Activated naive CD8-positive, alpha-beta T cell treated with anti-CD3 and anti-CD28 coated beads for 36 hours (primary cell): ENCODE measurements around the gene KCTD13. TPM values are rescaled to one million over a fixed set of nuclear protein-coding genes. Genes with fewer than 3 reads are reported as not detected.
A peak's percentile ranks its signal among the peaks of the same experiment; 100 is the strongest.

Experiments
- DNase-seq: peaks from one replicate; pipeline ENCODE4 v3.0.0; 2021
- H3K27ac Mint-ChIP-seq: one replicate; pipeline ENCODE4 v1.8.0; 2022; ENCODE audit warnings: mild to moderate bottlenecking, moderate library complexity, mixed read lengths
- H3K27me3 Mint-ChIP-seq: one replicate; pipeline ENCODE4 v1.8.0; 2022; ENCODE audit warnings: mild to moderate bottlenecking, mixed read lengths
- H3K36me3 Mint-ChIP-seq: one replicate; pipeline ENCODE4 v1.8.0; 2021; ENCODE audit warnings: mild to moderate bottlenecking, mixed read lengths
- H3K4me1 Mint-ChIP-seq: one replicate; pipeline ENCODE4 v1.8.0; 2021; ENCODE audit warnings: mixed read lengths
- H3K4me3 Mint-ChIP-seq: one replicate; pipeline ENCODE4 v1.8.0; 2022; ENCODE audit warnings: mild to moderate bottlenecking, moderate library complexity, mixed read lengths
- H3K9me3 Mint-ChIP-seq: one replicate; pipeline ENCODE4 v1.8.0; 2022; ENCODE audit warnings: mixed read lengths
- total RNA-seq, 2 experiments: library from RNA; stranded (reverse); gene quantifications; one replicate each; pipeline ENCODE4 v1.2.3, GENCODE V29; 2021

The KCTD13 gene, protein sequence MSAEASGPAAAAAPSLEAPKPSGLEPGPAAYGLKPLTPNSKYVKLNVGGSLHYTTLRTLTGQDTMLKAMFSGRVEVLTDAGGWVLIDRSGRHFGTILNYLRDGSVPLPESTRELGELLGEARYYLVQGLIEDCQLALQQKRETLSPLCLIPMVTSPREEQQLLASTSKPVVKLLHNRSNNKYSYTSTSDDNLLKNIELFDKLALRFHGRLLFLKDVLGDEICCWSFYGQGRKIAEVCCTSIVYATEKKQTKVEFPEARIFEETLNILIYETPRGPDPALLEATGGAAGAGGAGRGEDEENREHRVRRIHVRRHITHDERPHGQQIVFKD
- 10 to 100 TPM; 27.2 to 30.3 TPM for total RNA-seq

DNA sequence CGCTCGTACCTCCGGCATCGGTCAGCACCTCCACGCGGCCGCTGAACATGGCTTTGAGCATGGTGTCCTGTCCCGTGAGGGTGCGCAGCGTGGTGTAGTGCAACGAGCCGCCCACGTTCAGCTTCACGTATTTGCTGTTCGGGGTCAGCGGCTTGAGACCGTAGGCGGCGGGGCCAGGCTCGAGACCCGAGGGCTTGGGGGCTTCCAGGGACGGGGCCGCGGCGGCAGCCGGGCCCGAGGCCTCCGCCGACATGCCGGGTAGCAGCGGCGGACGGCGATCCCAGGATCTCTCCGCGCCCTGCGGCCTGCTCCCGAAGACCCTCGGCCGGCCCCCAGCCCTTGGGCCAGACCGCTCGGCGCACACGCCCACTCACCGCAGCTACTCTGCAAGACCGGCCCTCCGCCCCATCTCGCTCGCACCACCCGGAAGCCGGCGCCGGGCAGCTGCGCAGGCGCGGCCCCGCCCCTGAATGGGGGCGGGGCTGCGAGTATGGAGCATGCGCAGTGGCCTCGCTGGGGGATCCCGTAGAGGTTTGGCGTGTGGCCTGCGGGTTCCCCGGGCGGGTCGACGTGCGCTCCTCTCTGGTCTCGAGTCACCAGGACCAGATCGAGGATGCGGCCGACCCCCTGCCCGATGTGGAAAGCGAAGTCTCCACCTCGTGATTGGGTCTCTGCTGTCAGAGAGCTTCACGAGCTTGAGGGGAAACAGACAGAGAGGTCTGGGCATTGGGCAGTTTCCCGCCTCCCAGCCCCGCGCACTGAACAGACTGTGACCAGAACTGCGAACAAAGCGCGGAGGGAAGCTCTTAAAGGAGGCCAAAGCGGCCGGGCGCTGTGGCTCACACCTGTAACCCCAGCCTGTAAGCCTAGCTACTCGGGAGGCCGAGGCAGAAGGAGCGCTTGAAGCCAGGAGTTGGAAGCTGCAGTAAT, at the start of gene KCTD13:
Gene KCTD13, minus strand, starts transcription at position 446 of the 930 bp plus-strand sequence. Its CDS starts 193 bp downstream, at position 253.
- no peaks in the 10 kb centered on the region for H3K27me3 Mint-ChIP-seq
- H3K36me3 Mint-ChIP-seq = peaks cover 14% of the 10 kb centered on the region
- peak within 1 kb of the TSS; percentile 96 for H3K27ac Mint-ChIP-seq

DNA sequence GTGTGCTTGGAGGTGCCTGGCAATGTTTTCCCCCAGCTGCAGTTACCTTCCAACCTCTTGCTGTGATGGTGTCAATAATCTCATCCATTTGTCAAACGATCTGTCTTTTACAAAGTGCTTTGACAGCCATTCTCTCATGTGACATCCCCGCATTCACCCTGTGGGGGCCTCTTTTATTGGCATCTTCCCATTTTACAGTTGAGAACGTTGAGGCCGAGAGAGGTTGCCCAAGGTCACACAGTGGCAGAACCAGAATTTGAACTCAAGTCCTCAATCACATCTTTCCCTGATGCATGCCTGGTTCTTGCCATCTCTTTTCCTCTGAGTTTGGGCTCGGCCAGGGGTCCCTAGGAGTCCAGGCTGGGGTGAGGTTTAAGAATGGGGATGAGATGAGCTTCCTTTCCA, 49.1 kb upstream of the KCTD13 start:
- H3K9me3 Mint-ChIP-seq = peaks cover 7% of the 10 kb centered on the region
- H3K4me3 Mint-ChIP-seq = peak overlapping the region; percentile 98
- peaks cover 26% of the 10 kb centered on the region for H3K36me3 Mint-ChIP-seq
- DNase-seq = no peak
- no peaks in the 10 kb centered on the region for H3K27me3 Mint-ChIP-seq
- peaks cover 33% of the 10 kb centered on the region for H3K4me1 Mint-ChIP-seq
- peak overlapping the region; percentile 95 for H3K27ac Mint-ChIP-seq

More for the DNA sequence above, at the start of gene KCTD13:
- no peaks in the 10 kb centered on the region for H3K9me3 Mint-ChIP-seq
- DNase-seq = peak; percentile 94
- H3K4me3 Mint-ChIP-seq = peak within 1 kb of the TSS; percentile 93
- H3K4me1 Mint-ChIP-seq = peaks cover 35% of the 10 kb centered on the region

DNA sequence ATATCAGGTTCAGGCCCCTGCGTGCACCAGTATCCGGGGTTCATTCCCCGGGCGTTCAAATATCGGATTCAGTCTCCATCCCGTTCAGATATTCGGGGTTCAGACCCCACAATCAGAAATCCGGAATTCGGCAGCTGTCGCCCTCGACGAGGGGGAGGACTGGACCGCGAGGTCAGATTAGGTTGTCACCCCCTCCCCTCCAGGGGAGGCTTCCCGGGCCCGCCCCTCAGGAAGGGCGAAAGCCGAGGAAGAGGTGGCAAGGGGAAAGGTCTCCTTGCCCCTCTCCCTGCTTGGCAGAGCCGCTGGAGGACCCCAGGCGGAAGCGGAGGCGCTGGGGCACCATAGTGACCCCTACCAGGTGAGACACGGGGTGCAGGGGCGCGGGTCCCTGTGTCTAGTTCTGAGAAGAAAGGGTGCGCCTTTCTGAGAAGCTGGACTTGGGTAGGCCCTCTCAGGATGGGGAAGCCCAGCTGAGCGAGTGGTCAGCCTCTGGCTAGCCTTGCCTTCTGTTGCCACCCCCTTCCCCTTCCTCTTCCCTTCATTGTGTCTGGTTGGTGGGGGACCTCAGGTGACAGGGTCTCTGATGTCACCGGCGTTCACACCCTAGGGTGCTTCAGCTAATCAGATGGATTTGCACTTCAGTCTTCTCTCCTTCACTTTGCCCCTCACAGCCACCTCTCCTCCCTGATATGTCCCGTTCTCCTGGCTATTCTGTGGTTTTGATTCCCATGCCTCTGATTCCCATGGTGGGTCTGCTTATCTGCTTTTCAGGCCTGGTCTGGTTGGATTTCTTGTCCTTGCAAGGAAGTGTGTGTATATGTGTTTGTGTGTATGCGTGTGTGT, 48.5 kb upstream of the KCTD13 start:
- peaks cover 29% of the 10 kb centered on the region for H3K36me3 Mint-ChIP-seq
- peaks cover 7% of the 10 kb centered on the region for H3K9me3 Mint-ChIP-seq
- H3K27me3 Mint-ChIP-seq = no peaks in the 10 kb centered on the region
- peak overlapping the region; percentile 98 for H3K4me3 Mint-ChIP-seq
- H3K27ac Mint-ChIP-seq = peak overlapping the region; percentile 95
- DNase-seq = peak; percentile 25
- peaks cover 33% of the 10 kb centered on the region for H3K4me1 Mint-ChIP-seq

DNA sequence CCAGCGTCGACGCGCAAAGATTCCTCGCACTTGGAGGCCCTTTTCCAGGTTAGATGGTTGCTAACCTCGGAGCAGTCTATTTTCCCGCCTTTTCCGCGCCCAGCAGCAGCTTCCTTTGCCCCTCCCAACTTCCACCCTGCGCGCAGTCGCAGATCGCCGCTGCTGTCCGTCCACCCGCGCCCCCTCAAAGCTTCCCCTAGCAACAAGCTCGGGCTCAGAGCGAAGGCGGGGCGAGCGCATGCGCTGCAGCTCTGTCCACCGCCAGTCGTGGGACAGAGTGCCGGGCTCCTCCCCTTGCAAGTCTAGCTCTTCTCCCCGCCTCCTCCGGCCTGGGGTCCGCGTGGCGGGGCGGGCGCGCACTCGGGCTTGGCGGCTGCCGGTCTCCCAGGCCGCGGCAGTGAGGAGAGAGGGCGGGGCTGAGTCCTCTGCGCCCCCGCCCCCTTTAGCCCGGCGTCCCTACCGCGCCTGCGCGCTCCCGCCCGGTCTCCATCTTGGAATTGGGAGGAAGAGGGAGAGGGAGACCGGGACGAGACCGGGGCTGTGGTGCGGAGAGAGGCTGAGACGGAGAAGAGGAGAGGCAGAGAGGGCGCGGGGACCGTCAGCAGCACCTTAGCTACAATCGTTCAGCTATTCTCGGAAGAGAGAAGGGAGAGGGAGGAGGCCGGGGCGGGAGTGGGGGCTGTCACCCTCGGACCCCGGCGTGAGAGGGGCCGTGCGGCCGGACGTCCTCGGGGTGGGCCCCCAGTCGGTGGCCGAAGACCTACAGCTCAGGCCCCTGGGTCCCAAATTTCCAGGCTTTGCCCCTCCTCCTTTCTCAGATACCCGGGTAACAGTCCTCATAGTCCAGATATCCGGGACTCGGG, 47.6 kb upstream of the KCTD13 start, which contains the start of gene TAOK2:
Gene TAOK2, plus strand, starts transcription at position 485 of the 863 bp plus-strand sequence. CDS start 3,905 bp downstream, outside the sequence.
- H3K27me3 Mint-ChIP-seq = no peaks in the 10 kb centered on the region
- peak within 1 kb of the TSS; percentile 98 for H3K4me3 Mint-ChIP-seq
- peaks cover 7% of the 10 kb centered on the region for H3K9me3 Mint-ChIP-seq
- peak within 1 kb of the TSS; percentile 95 for H3K27ac Mint-ChIP-seq
- H3K36me3 Mint-ChIP-seq = peaks cover 31% of the 10 kb centered on the region
- peak; percentile 100 for DNase-seq
- peaks cover 33% of the 10 kb centered on the region for H3K4me1 Mint-ChIP-seq

DNA sequence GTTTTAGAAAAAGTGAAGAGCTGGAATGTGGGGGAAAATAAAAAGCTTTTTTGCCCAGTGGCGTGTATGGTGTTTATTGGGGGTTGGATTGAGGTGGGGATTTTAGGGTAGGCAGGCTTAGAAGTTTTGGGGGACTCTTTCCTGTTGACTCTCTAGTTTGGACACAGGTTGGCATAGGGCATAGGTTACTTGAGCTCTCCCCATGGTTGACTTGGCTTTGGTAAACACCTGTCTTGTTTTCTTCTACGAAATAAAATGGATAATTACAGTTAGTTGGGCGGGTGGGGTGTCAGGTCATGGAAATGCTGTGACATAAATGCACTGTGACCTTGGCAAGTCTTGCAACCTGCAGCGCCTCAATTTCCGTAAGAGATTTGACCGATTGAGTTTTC, 47.0 kb upstream of the KCTD13 start:
- peaks cover 33% of the 10 kb centered on the region for H3K36me3 Mint-ChIP-seq
- peaks cover 33% of the 10 kb centered on the region for H3K4me1 Mint-ChIP-seq
- H3K27me3 Mint-ChIP-seq = no peaks in the 10 kb centered on the region
- peak overlapping the region; percentile 70 for H3K27ac Mint-ChIP-seq
- peaks cover 7% of the 10 kb centered on the region for H3K9me3 Mint-ChIP-seq
- no peak for DNase-seq
- peak overlapping the region; percentile 98 for H3K4me3 Mint-ChIP-seq

DNA sequence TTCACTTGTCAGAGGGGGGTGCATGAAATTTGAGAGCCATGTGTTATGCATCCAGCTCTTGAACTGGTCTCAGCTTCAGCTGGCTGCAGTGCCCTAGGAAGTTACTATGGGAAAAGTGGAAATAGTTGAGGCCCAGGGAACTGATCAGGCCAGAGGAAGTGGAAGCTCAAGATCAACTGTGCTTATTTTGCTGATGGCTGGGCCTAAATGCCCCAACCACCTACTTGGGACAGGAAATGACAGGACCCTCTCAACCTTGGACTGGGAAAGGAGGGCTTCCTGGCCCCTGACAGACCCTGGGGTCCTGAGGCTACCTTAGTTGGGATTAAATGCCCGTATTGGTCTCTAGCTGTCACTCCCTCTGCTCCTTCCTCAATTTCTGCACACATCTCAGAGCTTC, 46.5 kb upstream of the KCTD13 start:
- no peak overlapping the region for H3K4me3 Mint-ChIP-seq
- no peaks in the 10 kb centered on the region for H3K27me3 Mint-ChIP-seq
- DNase-seq = no peak
- H3K27ac Mint-ChIP-seq = peak overlapping the region; percentile 70
- H3K9me3 Mint-ChIP-seq = peaks cover 7% of the 10 kb centered on the region
- H3K36me3 Mint-ChIP-seq = peaks cover 33% of the 10 kb centered on the region
- peaks cover 33% of the 10 kb centered on the region for H3K4me1 Mint-ChIP-seq

DNA sequence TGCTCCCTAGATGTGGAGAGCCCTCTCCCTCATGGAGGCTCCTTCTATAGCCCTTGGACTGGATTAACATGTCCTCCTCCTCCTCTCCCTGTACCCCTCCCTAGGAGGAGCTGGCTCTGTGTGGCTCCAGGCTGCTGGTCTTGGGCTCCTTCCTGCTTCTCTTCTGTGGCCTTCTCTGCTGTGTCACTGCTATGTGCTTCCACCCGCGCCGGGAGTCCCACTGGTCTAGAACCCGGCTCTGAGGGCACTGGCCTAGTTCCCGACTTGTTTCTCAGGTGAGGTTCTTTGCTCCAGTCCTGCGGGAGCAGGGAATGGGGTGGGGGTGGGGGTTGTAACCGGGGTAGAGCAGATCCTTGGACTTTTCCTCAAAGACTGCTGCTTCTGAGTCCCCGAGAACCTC, 45.3 kb upstream of the KCTD13 start:
- Mint-ChIP-seq H3K27ac (no peak overlapping the region), H3K9me3 (peaks cover 7% of the 10 kb centered on the region), H3K36me3 (peaks cover 33% of the 10 kb centered on the region), H3K4me3 (no peak overlapping the region), H3K4me1 (peaks cover 24% of the 10 kb centered on the region), H3K27me3 (no peaks in the 10 kb centered on the region)
- DNase-seq = no peak

DNA sequence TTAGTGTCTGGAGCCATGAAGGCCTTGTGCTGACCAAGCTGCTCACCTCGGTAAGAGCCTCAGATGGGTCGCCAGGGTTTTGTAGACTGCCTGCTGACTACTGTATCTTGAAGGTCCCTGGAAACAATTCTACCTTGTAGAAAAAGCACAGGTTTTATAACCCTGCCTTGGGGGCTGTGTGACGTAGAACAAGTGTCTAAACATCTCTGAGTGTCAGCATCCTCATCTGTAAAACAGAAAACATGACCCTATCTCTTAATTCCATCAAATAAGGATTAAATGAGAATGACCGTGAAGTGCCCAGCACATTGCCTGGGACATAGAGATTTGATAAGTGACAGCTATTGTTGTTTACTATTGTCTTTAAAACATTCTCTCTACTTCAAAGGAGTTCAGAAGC, 42.2 kb upstream of the KCTD13 start:
- Mint-ChIP-seq H3K27ac (no peak overlapping the region), H3K36me3 (peaks cover 24% of the 10 kb centered on the region), H3K4me1 (peaks cover 8% of the 10 kb centered on the region), H3K27me3 (no peaks in the 10 kb centered on the region), H3K4me3 (no peak overlapping the region), H3K9me3 (peaks cover 5% of the 10 kb centered on the region)
- DNase-seq = no peak

DNA sequence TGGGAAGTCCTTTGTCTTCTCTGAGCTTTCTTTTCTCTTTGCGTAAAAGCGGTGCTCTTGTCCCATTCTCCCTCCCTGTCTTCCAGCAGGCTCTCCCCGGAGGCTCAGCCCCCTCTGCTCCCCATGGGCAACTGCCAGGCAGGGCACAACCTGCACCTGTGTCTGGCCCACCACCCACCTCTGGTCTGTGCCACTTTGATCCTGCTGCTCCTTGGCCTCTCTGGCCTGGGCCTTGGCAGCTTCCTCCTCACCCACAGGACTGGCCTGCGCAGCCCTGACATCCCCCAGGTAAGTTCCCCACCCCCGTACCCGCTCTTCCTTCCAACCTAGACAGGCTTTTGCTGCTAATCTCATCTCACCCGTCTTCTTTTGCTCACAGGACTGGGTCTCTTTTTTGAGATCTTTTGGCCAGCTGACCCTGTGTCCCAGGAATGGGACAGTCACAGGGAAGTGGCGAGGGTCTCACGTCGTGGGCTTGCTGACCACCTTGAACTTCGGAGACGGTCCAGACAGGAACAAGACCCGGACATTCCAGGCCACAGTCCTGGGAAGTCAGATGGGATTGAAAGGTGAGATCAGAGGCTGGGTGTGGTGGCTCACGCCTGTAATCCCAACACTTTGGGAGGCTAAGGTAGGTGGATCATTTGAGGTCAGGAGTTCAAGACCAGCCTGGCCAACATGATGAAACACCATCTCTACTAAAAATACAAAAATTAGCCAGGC, 37.2 kb upstream of the KCTD13 start:
- no peaks in the 10 kb centered on the region for H3K27me3 Mint-ChIP-seq
- DNase-seq = no peak
- H3K4me3 Mint-ChIP-seq = peak overlapping the region; percentile 83
- H3K27ac Mint-ChIP-seq = peak overlapping the region; percentile 79
- no peaks in the 10 kb centered on the region for H3K36me3 Mint-ChIP-seq
- peaks cover 16% of the 10 kb centered on the region for H3K4me1 Mint-ChIP-seq
- H3K9me3 Mint-ChIP-seq = no peaks in the 10 kb centered on the region

DNA sequence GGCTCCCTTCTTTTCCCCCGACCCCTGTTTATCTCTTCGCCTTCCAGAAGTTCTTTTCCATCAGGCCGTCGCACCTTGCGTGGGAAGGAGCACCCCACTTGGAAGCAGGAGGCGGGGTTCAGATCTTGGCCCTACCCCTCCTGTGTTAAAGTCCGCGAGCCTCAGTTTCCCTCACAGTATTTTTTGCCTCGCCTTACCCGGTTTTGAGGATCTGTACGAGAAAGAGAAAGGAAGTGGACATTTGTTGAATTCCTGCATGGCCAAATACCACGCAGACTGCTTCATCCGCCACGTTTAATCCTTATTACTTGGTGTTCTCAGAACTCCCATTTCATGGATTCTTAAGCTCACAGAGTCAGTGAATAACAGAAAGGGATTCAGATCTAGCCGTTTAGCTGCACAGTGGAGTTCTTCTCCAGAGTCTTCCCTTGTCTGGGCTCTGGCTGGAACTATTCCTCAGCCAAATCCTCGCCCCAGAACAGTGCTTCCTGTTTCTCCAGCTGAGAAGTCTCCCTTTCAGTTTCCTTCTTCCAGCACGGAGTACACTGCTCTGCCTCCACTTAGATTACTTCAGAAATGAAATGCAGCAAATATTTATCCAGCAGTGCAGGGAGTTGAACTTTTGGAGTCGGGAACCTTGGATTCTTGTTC, 36.4 kb upstream of the KCTD13 start:
- no peaks in the 10 kb centered on the region for H3K9me3 Mint-ChIP-seq
- H3K36me3 Mint-ChIP-seq = no peaks in the 10 kb centered on the region
- peak overlapping the region; percentile 79 for H3K27ac Mint-ChIP-seq
- peak overlapping the region; percentile 83 for H3K4me3 Mint-ChIP-seq
- no peaks in the 10 kb centered on the region for H3K27me3 Mint-ChIP-seq
- H3K4me1 Mint-ChIP-seq = peaks cover 16% of the 10 kb centered on the region
- no peak for DNase-seq

DNA sequence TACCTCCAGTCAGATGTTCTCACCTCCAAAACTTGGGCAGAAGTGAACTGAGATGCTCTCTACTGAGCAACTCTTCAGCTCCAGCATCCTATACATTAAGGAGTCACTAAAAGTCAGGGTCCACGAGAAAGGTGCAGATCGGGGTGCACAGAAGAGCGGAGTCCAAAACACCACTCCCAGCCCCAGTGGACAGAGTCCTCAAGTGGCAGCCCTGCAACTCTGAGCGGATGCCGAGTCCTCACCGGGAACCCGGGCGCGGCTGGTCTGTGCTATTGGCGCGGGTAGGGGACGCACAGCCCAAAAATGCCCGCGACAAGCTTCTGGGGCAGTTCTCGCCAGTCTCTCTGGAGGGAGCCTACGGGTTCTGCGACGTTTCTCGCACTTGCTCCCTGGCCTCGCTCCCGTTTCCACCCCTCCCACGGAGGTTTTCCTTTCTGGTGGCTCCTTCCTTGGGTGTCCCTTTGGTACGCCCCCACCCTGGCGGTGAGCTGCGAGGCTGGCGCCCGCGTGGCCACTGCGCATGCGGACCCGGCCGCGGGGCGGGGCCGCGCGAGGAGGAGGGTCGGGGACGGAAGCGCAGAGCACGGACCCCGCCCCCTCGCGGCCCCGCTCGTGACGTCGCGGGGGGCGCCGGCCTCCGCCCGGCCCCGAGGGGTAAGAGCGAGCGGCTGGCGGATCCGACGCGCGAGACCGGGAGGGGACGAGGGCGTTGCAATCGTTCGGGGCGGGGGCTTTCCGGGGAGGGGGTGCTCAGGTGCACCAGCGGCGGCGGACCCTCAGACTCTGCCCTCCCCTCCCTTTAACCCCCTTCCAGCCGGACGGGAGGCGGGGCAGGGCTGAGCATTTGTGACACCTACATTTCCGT, 35.7 kb upstream of the KCTD13 start, which contains the start of gene TMEM219:
Gene TMEM219, plus strand, starts transcription at position 601 of the 865 bp plus-strand sequence. CDS start 1,065 bp downstream, outside the sequence.
- Mint-ChIP-seq H3K36me3 (no peaks in the 10 kb centered on the region), H3K4me3 (peak within 1 kb of the TSS; percentile 83), H3K9me3 (no peaks in the 10 kb centered on the region)

DNA sequence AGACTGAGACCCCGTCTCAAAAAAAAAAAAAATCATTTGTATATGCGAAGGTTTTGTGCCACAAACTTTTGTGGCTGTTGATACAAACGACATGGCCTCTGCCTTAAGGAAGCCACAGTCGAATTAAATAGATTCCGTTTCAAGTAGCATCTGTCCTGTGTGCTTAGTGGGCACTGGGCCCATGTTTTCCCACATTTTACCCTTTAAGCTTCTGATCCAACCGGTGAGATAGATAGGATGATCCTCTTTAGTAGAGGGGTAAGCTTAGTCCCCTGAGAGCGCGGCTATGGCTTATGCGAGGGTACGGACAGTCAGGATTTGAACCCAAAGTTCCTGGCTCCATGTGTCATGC, 35.1 kb upstream of the KCTD13 start:
- Mint-ChIP-seq H3K27ac (peak overlapping the region; percentile 85), H3K36me3 (no peaks in the 10 kb centered on the region), H3K4me1 (peaks cover 16% of the 10 kb centered on the region), H3K4me3 (peak overlapping the region; percentile 76), H3K27me3 (no peaks in the 10 kb centered on the region), H3K9me3 (no peaks in the 10 kb centered on the region)
- no peak for DNase-seq

More for the DNA sequence above, 35.7 kb upstream of the KCTD13 start, which contains the start of gene TMEM219:
- peak; percentile 97 for DNase-seq
- H3K27ac Mint-ChIP-seq = peak within 1 kb of the TSS; percentile 85
- no peaks in the 10 kb centered on the region for H3K27me3 Mint-ChIP-seq
- peaks cover 16% of the 10 kb centered on the region for H3K4me1 Mint-ChIP-seq
